BLaER1 (cell line): Measurements from ENCODE around the gene NDUFAF3.

Experiments
- H3K27ac ChIP-seq: shearing (Covaris generic); formaldehyde crosslinking; 2 replicates; pipeline ENCODE4 v1.8.1; 2022
- H3K27me3 ChIP-seq: shearing (Covaris generic); formaldehyde crosslinking; 2 replicates; pipeline ENCODE4 v1.8.1; 2022
- H3K36me3 ChIP-seq: shearing (Covaris generic); formaldehyde crosslinking; 2 replicates; pipeline ENCODE4 v1.8.1; 2022
- H3K4me1 ChIP-seq: shearing (Covaris generic); formaldehyde crosslinking; 2 replicates; pipeline ENCODE4 v1.8.1; 2022
- H3K4me2 ChIP-seq: shearing (Covaris generic); formaldehyde crosslinking; 2 replicates; pipeline ENCODE4 v1.8.1; 2022
- H3K4me3 ChIP-seq: shearing (Covaris generic); formaldehyde crosslinking; 2 replicates; pipeline ENCODE4 v1.8.1; 2022
- H3K9ac ChIP-seq: shearing (Covaris generic); formaldehyde crosslinking; 2 replicates; pipeline ENCODE4 v1.8.1; 2022
- H3K9me3 ChIP-seq: shearing (Covaris generic); formaldehyde crosslinking; 2 replicates; pipeline ENCODE4 v1.8.1; 2022
- H4K20me1 ChIP-seq: shearing (Covaris generic); formaldehyde crosslinking; 2 replicates; pipeline ENCODE4 v1.8.1; 2022
- Cebpa-rat ChIP-seq: shearing (Covaris generic); IDR thresholded peaks from 2 replicates; pipeline ENCODE4 v1.8.1; 2022

NDUFAF3 gene

GRCh38 chr3:49009396-49009795 lies 12.5 kb upstream of the NDUFAF3 start:
- H3K4me2 ChIP-seq = peak overlapping the region; percentile 57
- H4K20me1 ChIP-seq = peaks cover 66% of the 10 kb centered on the region
- H3K27me3 ChIP-seq = no peaks in the 10 kb centered on the region
- peaks cover 59% of the 10 kb centered on the region for H3K36me3 ChIP-seq
- no peak for TF ChIP-seq Cebpa-rat
- H3K4me1 ChIP-seq = peaks cover 51% of the 10 kb centered on the region
- H3K27ac ChIP-seq = no peak overlapping the region
- no peaks in the 10 kb centered on the region for H3K9me3 ChIP-seq
- H3K4me3 ChIP-seq = no peak overlapping the region
- H3K9ac ChIP-seq = no peak overlapping the region

- peaks cover 78% of the 10 kb centered on the region for H3K36me3 ChIP-seq
Measured at GRCh38 chr3:49012441-49013017, 9.4 kb upstream of the NDUFAF3 start.

DNA sequence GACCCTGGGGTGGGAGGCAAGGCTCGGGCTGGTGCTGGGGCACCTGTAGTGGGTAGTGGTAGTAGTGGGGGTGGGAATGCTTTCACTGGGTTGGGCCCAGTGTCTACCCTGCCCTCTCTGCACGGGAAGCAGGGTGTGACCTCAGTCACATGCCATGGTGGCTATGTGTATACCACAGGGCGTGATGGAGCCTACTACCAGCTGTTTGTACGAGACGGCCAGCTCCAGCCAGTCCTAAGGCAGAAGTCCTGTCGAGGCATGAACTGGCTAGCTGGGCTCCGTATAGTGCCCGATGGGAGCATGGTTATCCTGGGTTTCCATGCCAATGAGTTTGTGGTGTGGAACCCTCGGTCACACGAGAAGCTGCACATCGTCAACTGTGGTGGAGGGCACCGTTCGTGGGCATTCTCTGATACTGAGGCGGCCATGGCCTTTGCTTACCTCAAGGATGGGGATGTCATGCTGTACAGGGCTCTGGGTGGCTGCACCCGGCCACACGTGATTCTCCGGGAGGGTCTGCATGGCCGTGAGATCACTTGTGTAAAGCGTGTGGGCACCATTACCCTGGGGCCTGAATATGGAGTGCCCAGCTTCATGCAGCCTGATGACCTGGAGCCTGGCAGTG lies 8.7 kb upstream of the NDUFAF3 start:
- Histone ChIP-seq H3K4me2 (no peak overlapping the region; the same call in 1 of the 2 replicates), H3K27me3 (no peaks in the 10 kb centered on the region), H3K27ac (no peak overlapping the region), H3K4me3 (no peak overlapping the region), H4K20me1 (peaks cover 95% of the 10 kb centered on the region), H3K9me3 (no peaks in the 10 kb centered on the region), H3K9ac (no peak overlapping the region), H3K4me1 (peaks cover 60% of the 10 kb centered on the region), H3K36me3 (peaks cover 78% of the 10 kb centered on the region)
- no peak for TF ChIP-seq Cebpa-rat

More at GRCh38 chr3:49012441-49013017, 9.4 kb upstream of the NDUFAF3 start:
- no peak overlapping the region for H3K9ac ChIP-seq
- no peaks in the 10 kb centered on the region for H3K27me3 ChIP-seq
- H3K4me2 ChIP-seq = no peak overlapping the region
- TF ChIP-seq Cebpa-rat = no peak
- no peak overlapping the region for H3K27ac ChIP-seq
- peaks cover 62% of the 10 kb centered on the region for H3K4me1 ChIP-seq
- no peak overlapping the region for H3K4me3 ChIP-seq
- H4K20me1 ChIP-seq = peaks cover 97% of the 10 kb centered on the region
- no peaks in the 10 kb centered on the region for H3K9me3 ChIP-seq

- H3K9me3 ChIP-seq = no peaks in the 10 kb centered on the region
- no peak overlapping the region for H3K4me3 ChIP-seq
- H3K4me2 ChIP-seq = peak overlapping the region; percentile 17; the same call in 1 of the 2 replicates
- TF ChIP-seq Cebpa-rat = no peak
- no peak overlapping the region for H3K27ac ChIP-seq
- no peaks in the 10 kb centered on the region for H3K27me3 ChIP-seq
- peaks cover 78% of the 10 kb centered on the region for H3K36me3 ChIP-seq
- H3K4me1 ChIP-seq = peaks cover 56% of the 10 kb centered on the region
- peaks cover 87% of the 10 kb centered on the region for H4K20me1 ChIP-seq
- no peak overlapping the region for H3K9ac ChIP-seq
Measured at GRCh38 chr3:49013738-49014660, 7.9 kb upstream of the NDUFAF3 start.

DNA sequence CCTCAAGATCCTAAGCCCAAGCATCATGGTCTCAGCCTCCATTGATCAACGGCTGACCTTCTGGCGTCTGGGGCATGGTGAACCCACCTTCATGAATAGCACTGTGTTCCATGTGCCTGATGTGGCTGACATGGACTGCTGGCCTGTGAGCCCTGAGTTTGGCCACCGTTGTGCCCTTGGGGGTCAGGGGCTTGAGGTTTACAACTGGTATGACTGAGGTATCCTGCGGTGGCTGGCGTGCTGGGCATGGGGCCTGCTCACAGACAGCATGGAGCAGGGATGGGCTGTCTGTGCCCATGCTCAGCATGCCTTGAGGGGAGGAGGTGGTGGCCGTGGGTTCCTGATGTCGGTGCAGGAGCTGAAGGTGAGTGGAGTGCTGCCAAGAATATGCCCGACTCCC lies 6.8 kb upstream of the NDUFAF3 start:
- Histone ChIP-seq H3K4me1 (peaks cover 53% of the 10 kb centered on the region), H3K4me2 (no peak overlapping the region), H3K27ac (no peak overlapping the region), H3K9ac (no peak overlapping the region), H3K27me3 (no peaks in the 10 kb centered on the region), H3K36me3 (peaks cover 69% of the 10 kb centered on the region), H3K4me3 (no peak overlapping the region), H3K9me3 (no peaks in the 10 kb centered on the region), H4K20me1 (peaks cover 77% of the 10 kb centered on the region)
- no peak for TF ChIP-seq Cebpa-rat

DNA sequence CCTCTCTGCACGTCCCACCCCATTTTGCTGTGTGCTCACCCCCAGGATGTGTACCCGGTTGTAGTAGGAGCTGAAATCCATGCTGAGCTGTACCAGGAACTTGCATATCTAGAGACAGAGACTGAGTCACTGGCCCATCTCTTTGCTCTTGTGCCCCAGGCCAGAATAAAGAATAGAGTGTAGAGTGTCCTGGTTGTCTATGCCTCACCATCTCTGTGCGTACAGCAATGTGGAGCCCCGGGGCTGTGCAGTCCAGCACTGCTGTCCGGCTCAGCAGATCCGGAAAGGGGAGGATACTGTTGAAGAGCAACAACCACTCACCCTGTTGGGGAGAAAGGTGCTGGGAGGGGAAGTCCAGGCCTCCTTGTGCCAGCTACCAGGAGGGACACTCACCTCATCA lies 6.2 kb upstream of the NDUFAF3 start:
- Histone ChIP-seq H3K9ac (no peak overlapping the region), H3K4me1 (peaks cover 52% of the 10 kb centered on the region), H3K27me3 (no peaks in the 10 kb centered on the region), H3K4me3 (no peak overlapping the region), H3K27ac (no peak overlapping the region), H3K9me3 (no peaks in the 10 kb centered on the region), H3K36me3 (peaks cover 62% of the 10 kb centered on the region), H4K20me1 (peaks cover 70% of the 10 kb centered on the region), H3K4me2 (no peak overlapping the region)
- TF ChIP-seq Cebpa-rat = no peak

- H3K27ac ChIP-seq = peak overlapping the region; percentile 100; the same call in 1 of the 2 replicates
- peak overlapping the region; percentile 100 for H3K9ac ChIP-seq
- peaks cover 54% of the 10 kb centered on the region for H3K36me3 ChIP-seq
- H3K9me3 ChIP-seq = no peaks in the 10 kb centered on the region
- peak overlapping the region; percentile 96 for H3K4me3 ChIP-seq
- H3K4me2 ChIP-seq = peak overlapping the region; percentile 97
- peaks cover 62% of the 10 kb centered on the region for H4K20me1 ChIP-seq
- TF ChIP-seq Cebpa-rat = no peak
- peaks cover 52% of the 10 kb centered on the region for H3K4me1 ChIP-seq
- no peaks in the 10 kb centered on the region for H3K27me3 ChIP-seq
Measured at GRCh38 chr3:49016414-49017228, 5.3 kb upstream of the NDUFAF3 start.

DNA sequence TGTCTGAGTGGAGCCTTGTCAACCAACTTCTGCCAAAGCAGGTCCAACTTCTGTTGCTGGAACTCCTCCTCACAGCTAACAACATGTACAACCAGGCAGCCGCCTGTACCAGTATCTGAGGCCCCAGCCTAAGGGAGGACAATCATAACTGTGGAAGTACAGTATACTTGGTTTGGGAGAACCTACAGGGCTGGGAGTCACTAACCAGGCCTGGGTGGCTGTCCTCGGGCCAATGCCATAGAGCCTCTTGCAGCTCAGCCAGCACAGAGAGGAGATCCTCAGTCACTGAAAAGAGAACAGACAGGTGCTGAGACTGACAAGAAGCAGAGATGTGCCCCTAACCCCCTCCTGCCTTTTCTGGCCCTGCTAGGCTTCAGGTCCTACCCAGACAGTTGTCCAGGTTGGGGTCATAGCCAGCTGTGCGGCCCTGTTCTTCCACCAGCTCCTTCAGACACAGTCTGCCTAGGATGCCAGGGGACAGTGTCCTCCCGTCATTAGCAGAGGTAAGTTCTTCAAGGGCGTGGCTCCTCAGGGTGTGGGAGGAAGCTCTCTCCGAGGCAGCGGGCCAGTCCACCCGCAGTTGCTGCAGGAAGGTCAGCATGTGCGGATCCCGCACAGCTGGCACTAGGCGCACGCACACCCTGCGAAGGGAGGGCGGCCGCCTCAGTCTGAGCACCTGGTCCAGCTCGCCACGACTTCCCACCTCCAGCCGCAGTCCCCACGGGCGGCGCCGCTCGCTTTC lies 4.5 kb upstream of the NDUFAF3 start:
- Histone ChIP-seq H3K36me3 (peaks cover 46% of the 10 kb centered on the region), H4K20me1 (peaks cover 55% of the 10 kb centered on the region), H3K4me2 (peak overlapping the region; percentile 97), H3K4me3 (peak overlapping the region; percentile 96), H3K27me3 (no peaks in the 10 kb centered on the region), H3K9ac (peak overlapping the region; percentile 100), H3K4me1 (peaks cover 52% of the 10 kb centered on the region), H3K27ac (peak overlapping the region; percentile 100), H3K9me3 (no peaks in the 10 kb centered on the region)
- no peak for TF ChIP-seq Cebpa-rat
